CD4-positive, alpha-beta memory T cell (primary cell): ENCODE results near the gene GRIK5. TPM values are rescaled to one million over a fixed set of nuclear protein-coding genes. Genes with fewer than 3 reads are reported as not detected.
A peak's percentile ranks its signal among the peaks of the same experiment; 100 is the strongest.

ENCODE experiments used
- CTCF ChIA-PET: fragments of 350-600 bp; sonication (Branson Sonifier 250); formaldehyde crosslinking; loops from one replicate; lab custom pipeline; 2021; ENCODE audit warnings: inconsistent platforms; ENCODE audit not compliant: partially characterized antibody; lab: Charles Lee
- POLR2A ChIA-PET: fragments of 350-600 bp; sonication (Branson Sonifier 250); formaldehyde crosslinking; loops from one replicate; lab custom pipeline; 2021; ENCODE audit not compliant: partially characterized antibody; lab: Charles Lee
- DNase-seq, 5 donors: peaks; one replicate each; pipeline versions ENCODE4 v3.0.0 to v3.0.0-alpha.2; 2020 to 2022; ENCODE audit warnings: mixed read lengths in 1 of 5
- H3K27ac ChIP-seq: one replicate; pipeline ENCODE4 v1.7.0; 2013; ENCODE audit warnings: low read depth, low read length
- H3K27me3 ChIP-seq: 2 replicates; pipeline ENCODE4 v1.7.0; 2013; ENCODE audit warnings: mild to moderate bottlenecking, low read length, moderate library complexity; ENCODE audit not compliant: insufficient read depth
- H3K36me3 ChIP-seq: 2 replicates; pipeline ENCODE4 v1.7.0; 2013; ENCODE audit warnings: mild to moderate bottlenecking, low read length, moderate library complexity; ENCODE audit not compliant: insufficient read depth
- H3K4me1 ChIP-seq: 2 replicates; pipeline ENCODE4 v1.7.0; 2013; ENCODE audit warnings: mild to moderate bottlenecking, low read length, moderate library complexity; ENCODE audit not compliant: insufficient read depth
- H3K4me3 ChIP-seq, 2 donors: one replicate each; pipeline ENCODE4 v1.7.0; 2013; ENCODE audit warnings: low read length in 2 of 2, mild to moderate bottlenecking in 1 of 2
- H3K9me3 ChIP-seq, 2 donors: one replicate each; pipeline ENCODE4 v1.7.0; 2013; ENCODE audit warnings: low read length in 2 of 2, control low read depth in 1 of 2; ENCODE audit not compliant: control insufficient read depth in 1 of 2
- H3K27ac Mint-ChIP-seq, 7 donors: one replicate each; pipeline ENCODE4 v1.8.0; 2020 to 2021; ENCODE audit warnings: mixed read lengths in 7 of 7, mild to moderate bottlenecking in 6 of 7, inconsistent platforms in 3 of 7, moderate library complexity in 3 of 7
- H3K27me3 Mint-ChIP-seq, 2 donors: one replicate each; pipeline ENCODE4 v1.8.0; 2020 to 2021; ENCODE audit warnings: mixed read lengths in 2 of 2
- H3K36me3 Mint-ChIP-seq, 2 donors: one replicate each; pipeline ENCODE4 v1.8.0; 2020 to 2021; ENCODE audit warnings: mixed read lengths in 2 of 2, inconsistent platforms in 1 of 2, mild to moderate bottlenecking in 1 of 2
- H3K4me1 Mint-ChIP-seq, 4 donors: one replicate each; pipeline ENCODE4 v1.8.0; 2020 to 2021; ENCODE audit warnings: mixed read lengths in 4 of 4, mild to moderate bottlenecking in 1 of 4
- H3K4me3 Mint-ChIP-seq, 8 donors: one replicate each; pipeline ENCODE4 v1.8.0; 2020 to 2021; ENCODE audit warnings: mixed read lengths in 8 of 8, mild to moderate bottlenecking in 7 of 8, moderate library complexity in 6 of 8, inconsistent platforms in 3 of 8
- H3K9me3 Mint-ChIP-seq, 8 donors: one replicate each; pipeline ENCODE4 v1.8.0; 2020 to 2021; ENCODE audit warnings: mixed read lengths in 8 of 8, mild to moderate bottlenecking in 5 of 8, inconsistent platforms in 3 of 8, moderate library complexity in 1 of 8
- intact Hi-C: fragments of 100-400 bp; cut with micrococcal nuclease; formaldehyde crosslinking; loops from one replicate; pipeline ENCODE4 v1.15.1; 2023
- polyA plus RNA-seq, 2 donors: library from polyadenylated mRNA; unstranded; fragments of 300-500 nt; fragmentation: Illumina TruSeq; gene quantifications; one replicate each; pipeline ENCODE4 v1.2.3, GENCODE V29; 2021
- total RNA-seq, 2 experiments: library from RNA; stranded (reverse); gene quantifications; one replicate each; pipeline ENCODE4 v1.2.3, GENCODE V29; 2021

GRIK5 gene
- total and polyA plus RNA-seq, 4 experiments from 2014 or later, result 0.12 to 0.17 TPM; not detected in 2

GRCh38 chr19:42095814-42096230 is 25.8 kb upstream of the GRIK5 start:
- Mint-ChIP-seq H3K4me1 (peaks cover 2 to 17% (median 6%) of the 10 kb centered on the region in 4 donors), H3K4me3 (no peak overlapping the region), H3K36me3 (peaks cover 30 to 51% of the 10 kb centered on the region in 2 donors), H3K27ac (no peak overlapping the region), H3K9me3 (no peaks in the 10 kb centered on the region), H3K27me3 (no peaks in the 10 kb centered on the region)
- ChIA-PET POLR2A (no interaction called here), CTCF (interaction anchor here (1.1 kb wide), 1 partner anchor 198 kb away, joined by 3 read pairs; no protein-coding TSS in a partner anchor)
- no peaks in the 10 kb centered on the region for H3K27me3 ChIP-seq
- DNase-seq, result no peak
- H3K4me3 ChIP-seq, result no peak overlapping the region
- H3K27ac ChIP-seq, result no peak overlapping the region
- peaks cover 40% of the 10 kb centered on the region for H3K36me3 ChIP-seq
- H3K4me1 ChIP-seq, result peaks cover 4% of the 10 kb centered on the region
- intact Hi-C loops, result no loop called here
- no peaks in the 10 kb centered on the region for H3K9me3 ChIP-seq

- intact Hi-C loops, result no loop called here
- Histone ChIP-seq H3K36me3 (peaks cover 40% of the 10 kb centered on the region), H3K4me3 (no peak overlapping the region), H3K4me1 (peaks cover 4% of the 10 kb centered on the region), H3K9me3 (no peaks in the 10 kb centered on the region), H3K27me3 (no peaks in the 10 kb centered on the region), H3K27ac (no peak overlapping the region)
- Mint-ChIP-seq H3K4me1 (peaks cover 2 to 22% (median 10%) of the 10 kb centered on the region in 4 donors), H3K36me3 (peaks cover 30 to 55% of the 10 kb centered on the region in 2 donors), H3K4me3 (no peak overlapping the region), H3K9me3 (no peaks in the 10 kb centered on the region), H3K27ac (no peak overlapping the region), H3K27me3 (no peaks in the 10 kb centered on the region)
- ChIA-PET POLR2A (interaction anchor here (1.6 kb wide), 1 partner anchor 19 kb away, joined by 3 read pairs; the partner anchor contains the start of gene ZNF574), CTCF (interaction anchor here (0.5 to 1.1 kb wide), 2 partner anchors 198 to 325 kb away, joined by 3 read pairs; no protein-coding TSS in a partner anchor)
- no peak for DNase-seq
Observed at GRCh38 chr19:42095142-42095813, 25.3 kb upstream of the GRIK5 start.

- peaks cover 3 to 28% (median 17%) of the 10 kb centered on the region in 4 donors for H3K4me1 Mint-ChIP-seq
- H3K36me3 Mint-ChIP-seq, result peaks cover 26 to 48% of the 10 kb centered on the region in 2 donors
- no peaks in the 10 kb centered on the region for H3K27me3 Mint-ChIP-seq
- H3K27ac Mint-ChIP-seq, result peak overlapping the region in 4 of 7 donors; percentile 12 to 53 (median 38)
- DNase-seq, result no peak
- ChIA-PET CTCF (interaction anchor here (1.5 kb wide), 1 partner anchor 9 kb away, joined by 3 read pairs; no protein-coding TSS in a partner anchor), POLR2A (interaction anchor here (1.6 kb wide), 1 partner anchor 18 kb away, joined by 3 read pairs; the partner anchor contains the start of gene ZNF574)
- no peaks in the 10 kb centered on the region for H3K9me3 Mint-ChIP-seq
- intact Hi-C loops, result no loop called here
- no peak overlapping the region for H3K27ac ChIP-seq
- no peak overlapping the region for H3K4me3 Mint-ChIP-seq
- no peaks in the 10 kb centered on the region for H3K9me3 ChIP-seq
- H3K36me3 ChIP-seq, result peaks cover 34% of the 10 kb centered on the region
- no peaks in the 10 kb centered on the region for H3K27me3 ChIP-seq
- H3K4me1 ChIP-seq, result peaks cover 8% of the 10 kb centered on the region
- H3K4me3 ChIP-seq, result no peak overlapping the region
Observed at GRCh38 chr19:42093926-42094325, 23.9 kb upstream of the GRIK5 start.

- no peak overlapping the region for H3K4me3 ChIP-seq
- peaks cover 30% of the 10 kb centered on the region for H3K36me3 ChIP-seq
- DNase-seq, result no peak
- intact Hi-C loops, result no loop called here
- H3K27me3 Mint-ChIP-seq, result no peaks in the 10 kb centered on the region
- H3K27me3 ChIP-seq, result no peaks in the 10 kb centered on the region
- peaks cover 4 to 32% (median 17%) of the 10 kb centered on the region in 4 donors for H3K4me1 Mint-ChIP-seq
- peaks cover 25 to 45% of the 10 kb centered on the region in 2 donors for H3K36me3 Mint-ChIP-seq
- peak overlapping the region in 1 of 7 donors; percentile 12 for H3K27ac Mint-ChIP-seq
- no peaks in the 10 kb centered on the region for H3K9me3 ChIP-seq
- H3K9me3 Mint-ChIP-seq, result no peaks in the 10 kb centered on the region
- ChIA-PET POLR2A (interaction anchor here (1.6 kb wide), 1 partner anchor 17 kb away, joined by 3 read pairs; the partner anchor contains the start of gene ZNF574), CTCF (interaction anchor here (1.5 kb wide), 1 partner anchor 10 kb away, joined by 3 read pairs; no protein-coding TSS in a partner anchor)
- no peak overlapping the region for H3K4me3 Mint-ChIP-seq
- H3K4me1 ChIP-seq, result peaks cover 8% of the 10 kb centered on the region
- no peak overlapping the region for H3K27ac ChIP-seq
Observed at GRCh38 chr19:42093505-42093904, 23.5 kb upstream of the GRIK5 start.

GRCh38 chr19:42092350-42092749 is 22.3 kb upstream of the GRIK5 start:
- Mint-ChIP-seq H3K27ac (peak overlapping the region in 5 of 7 donors; percentile 64 to 87 (median 83)), H3K27me3 (no peaks in the 10 kb centered on the region), H3K4me3 (peak overlapping the region in 1 of 8 donors; percentile 39), H3K9me3 (no peaks in the 10 kb centered on the region), H3K4me1 (peaks cover 6 to 34% (median 17%) of the 10 kb centered on the region in 4 donors), H3K36me3 (peaks cover 22 to 38% of the 10 kb centered on the region in 2 donors)
- H3K4me1 ChIP-seq, result peaks cover 8% of the 10 kb centered on the region
- no peaks in the 10 kb centered on the region for H3K27me3 ChIP-seq
- H3K9me3 ChIP-seq, result no peaks in the 10 kb centered on the region
- ChIA-PET CTCF (interaction anchor here (1.0 to 1.4 kb wide), 2 partner anchors 9 to 28 kb away, joined by 3 to 4 read pairs; no protein-coding TSS in a partner anchor), POLR2A (interaction anchor here (0.7 kb wide), 1 partner anchor 15 kb away, joined by 3 read pairs; no protein-coding TSS in a partner anchor)
- peaks cover 28% of the 10 kb centered on the region for H3K36me3 ChIP-seq
- intact Hi-C loops, result no loop called here
- H3K4me3 ChIP-seq, result no peak overlapping the region
- H3K27ac ChIP-seq, result no peak overlapping the region
- DNase-seq, result peak in 3 of 5 donors; percentile 22 to 39 (median 33)

GRCh38 chr19:42091742-42092141 is 21.7 kb upstream of the GRIK5 start:
- peaks cover 6 to 34% (median 17%) of the 10 kb centered on the region in 4 donors for H3K4me1 Mint-ChIP-seq
- ChIA-PET POLR2A (interaction anchor here (0.7 kb wide), 1 partner anchor 15 kb away, joined by 3 read pairs; no protein-coding TSS in a partner anchor), CTCF (interaction anchor here (1.0 to 1.4 kb wide), 2 partner anchors 10 to 28 kb away, joined by 3 to 4 read pairs; no protein-coding TSS in a partner anchor)
- no peak overlapping the region for H3K4me3 Mint-ChIP-seq
- no peaks in the 10 kb centered on the region for H3K27me3 ChIP-seq
- H3K4me3 ChIP-seq, result no peak overlapping the region
- no peaks in the 10 kb centered on the region for H3K9me3 Mint-ChIP-seq
- H3K36me3 ChIP-seq, result peaks cover 28% of the 10 kb centered on the region
- no peak for DNase-seq
- no peak overlapping the region for H3K27ac ChIP-seq
- intact Hi-C loops, result no loop called here
- H3K4me1 ChIP-seq, result peaks cover 8% of the 10 kb centered on the region
- peaks cover 19 to 36% of the 10 kb centered on the region in 2 donors for H3K36me3 Mint-ChIP-seq
- H3K27ac Mint-ChIP-seq, result no peak overlapping the region
- no peaks in the 10 kb centered on the region for H3K9me3 ChIP-seq
- no peaks in the 10 kb centered on the region for H3K27me3 Mint-ChIP-seq

- peaks cover 15 to 32% of the 10 kb centered on the region in 2 donors for H3K36me3 Mint-ChIP-seq
- no peaks in the 10 kb centered on the region for H3K9me3 Mint-ChIP-seq
- Histone ChIP-seq H3K9me3 (no peaks in the 10 kb centered on the region), H3K27ac (no peak overlapping the region), H3K4me1 (peaks cover 8% of the 10 kb centered on the region), H3K27me3 (no peaks in the 10 kb centered on the region), H3K4me3 (no peak overlapping the region), H3K36me3 (peaks cover 24% of the 10 kb centered on the region)
- H3K27ac Mint-ChIP-seq, result peak overlapping the region in 2 of 7 donors; percentile 59 to 73
- H3K27me3 Mint-ChIP-seq, result no peaks in the 10 kb centered on the region
- POLR2A ChIA-PET, result no interaction called here
- DNase-seq, result no peak
- CTCF ChIA-PET, result interaction anchor here (1.0 to 1.4 kb wide), 2 partner anchors 10 to 29 kb away, joined by 3 to 4 read pairs; no protein-coding TSS in a partner anchor
- H3K4me1 Mint-ChIP-seq, result peaks cover 6 to 34% (median 17%) of the 10 kb centered on the region in 4 donors
- H3K4me3 Mint-ChIP-seq, result peak overlapping the region in 1 of 8 donors; percentile 25
- intact Hi-C loops, result no loop called here
Observed at GRCh38 chr19:42091300-42091699, 21.3 kb upstream of the GRIK5 start.
